Measurements from ENCODE around the gene CRK. TPM values are rescaled to one million over a fixed set of nuclear protein-coding genes. Genes with fewer than 3 reads are reported as not detected.

Gene CRK
- total RNA-seq = 55.8 and 57.1 TPM in 2 replicates
- long read RNA-seq, transcript CRK-202 (3 exons, 3,675 nt) = major isoform, 9 of 37 reads
- long read RNA-seq, transcript CRK-201 (3 exons, 3,880 nt) = minor isoform, 7 of 37 reads
- long read RNA-seq, partial matches to known transcripts = 8 of 37 reads
- long read RNA-seq, other reads (novel, unspliced or antisense) = 13 of 37 reads

GRCh38 chr17:1455797-1456599, at the start of gene CRK:
Gene CRK (minus strand): TSS chr17:1456232. CDS start chr17:1456117, 115 bp downstream.
- no peak for TF ChIP-seq CTCF (IDR thresholded peaks at IDR 0.05)
- peak; percentile 100 for DNase-seq (ENCODE audit: extremely low spot score, unreplicated experiment)
- H3K27me3 Mint-ChIP-seq (ENCODE audit: unreplicated experiment) = no peaks in the 10 kb centered on the region
- H3K27ac Mint-ChIP-seq (ENCODE audit: unreplicated experiment) = peak within 1 kb of the TSS; percentile 91
- H3K4me3 Mint-ChIP-seq (ENCODE audit: unreplicated experiment) = peak within 1 kb of the TSS; percentile 92
- peaks cover 43% of the 10 kb centered on the region for H3K4me1 Mint-ChIP-seq (ENCODE audit: unreplicated experiment)
- H3K9me3 Mint-ChIP-seq (ENCODE audit: unreplicated experiment) = no peaks in the 10 kb centered on the region
- H3K36me3 Mint-ChIP-seq (ENCODE audit: unreplicated experiment) = no peaks in the 10 kb centered on the region

DNA sequence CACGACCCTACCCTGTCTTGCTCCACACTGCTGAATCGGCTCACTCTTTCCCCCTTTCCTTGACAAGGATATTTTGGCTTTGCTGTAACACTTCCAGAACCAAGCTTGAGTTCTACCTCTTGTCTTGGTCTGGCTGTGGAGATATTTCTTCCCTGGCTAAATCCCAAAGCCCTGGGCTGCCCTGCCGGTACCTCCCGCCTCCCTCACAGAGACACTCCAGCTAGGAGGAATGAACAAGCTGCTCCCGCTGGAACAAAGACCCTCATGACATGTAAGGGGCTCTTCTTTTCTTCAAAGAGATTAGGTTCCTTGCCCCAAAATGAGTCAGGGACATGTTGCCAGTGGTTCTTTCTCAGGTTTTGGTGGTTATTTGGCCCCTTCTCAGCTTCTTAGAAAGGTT, 49.6 kb upstream of the CRK start:
- DNase-seq (ENCODE audit: extremely low spot score, unreplicated experiment) = no peak
- Mint-ChIP-seq H3K36me3 (ENCODE audit: unreplicated experiment) (peaks cover 24% of the 10 kb centered on the region), H3K9me3 (ENCODE audit: unreplicated experiment) (no peaks in the 10 kb centered on the region), H3K27me3 (ENCODE audit: unreplicated experiment) (no peaks in the 10 kb centered on the region), H3K27ac (ENCODE audit: unreplicated experiment) (peak overlapping the region; percentile 52), H3K4me1 (ENCODE audit: unreplicated experiment) (peaks cover 5% of the 10 kb centered on the region), H3K4me3 (ENCODE audit: unreplicated experiment) (no peak overlapping the region)
- TF ChIP-seq CTCF (IDR thresholded peaks at IDR 0.05) = no peak

- TF ChIP-seq CTCF (IDR thresholded peaks at IDR 0.05) = no peak
- H3K4me1 Mint-ChIP-seq (ENCODE audit: unreplicated experiment) = peaks cover 5% of the 10 kb centered on the region
- no peak overlapping the region for H3K4me3 Mint-ChIP-seq (ENCODE audit: unreplicated experiment)
- DNase-seq (ENCODE audit: extremely low spot score, unreplicated experiment) = no peak
- H3K27me3 Mint-ChIP-seq (ENCODE audit: unreplicated experiment) = no peaks in the 10 kb centered on the region
- no peak overlapping the region for H3K27ac Mint-ChIP-seq (ENCODE audit: unreplicated experiment)
- no peaks in the 10 kb centered on the region for H3K9me3 Mint-ChIP-seq (ENCODE audit: unreplicated experiment)
- H3K36me3 Mint-ChIP-seq (ENCODE audit: unreplicated experiment) = peaks cover 24% of the 10 kb centered on the region
Observed at GRCh38 chr17:1504866-1505265, 48.8 kb upstream of the CRK start.

DNA sequence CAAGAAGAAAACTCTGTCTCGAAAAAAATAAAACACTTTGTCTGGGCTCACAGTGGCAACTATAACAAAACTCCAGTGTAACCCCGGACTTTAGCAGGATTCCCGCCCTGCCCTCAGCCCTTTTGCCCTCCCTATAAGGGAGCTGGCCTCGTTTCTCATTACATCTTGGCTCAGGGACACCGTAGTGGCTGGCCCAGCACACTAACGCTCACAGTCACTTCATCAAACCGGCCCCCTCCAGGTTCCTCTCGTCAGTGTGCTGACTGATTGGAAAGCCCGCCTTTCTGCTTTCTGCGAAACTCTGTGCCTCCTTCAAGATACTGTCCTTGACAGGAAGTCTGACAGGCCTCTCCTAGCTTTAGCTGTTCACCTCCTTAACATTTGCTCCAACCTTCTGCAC, 47.7 kb upstream of the CRK start:
- no peaks in the 10 kb centered on the region for H3K9me3 Mint-ChIP-seq (ENCODE audit: unreplicated experiment)
- TF ChIP-seq CTCF (IDR thresholded peaks at IDR 0.05) = no peak
- DNase-seq (ENCODE audit: extremely low spot score, unreplicated experiment) = no peak
- no peaks in the 10 kb centered on the region for H3K27me3 Mint-ChIP-seq (ENCODE audit: unreplicated experiment)
- H3K4me3 Mint-ChIP-seq (ENCODE audit: unreplicated experiment) = no peak overlapping the region
- H3K36me3 Mint-ChIP-seq (ENCODE audit: unreplicated experiment) = peaks cover 20% of the 10 kb centered on the region
- H3K27ac Mint-ChIP-seq (ENCODE audit: unreplicated experiment) = no peak overlapping the region
- peaks cover 5% of the 10 kb centered on the region for H3K4me1 Mint-ChIP-seq (ENCODE audit: unreplicated experiment)

DNA sequence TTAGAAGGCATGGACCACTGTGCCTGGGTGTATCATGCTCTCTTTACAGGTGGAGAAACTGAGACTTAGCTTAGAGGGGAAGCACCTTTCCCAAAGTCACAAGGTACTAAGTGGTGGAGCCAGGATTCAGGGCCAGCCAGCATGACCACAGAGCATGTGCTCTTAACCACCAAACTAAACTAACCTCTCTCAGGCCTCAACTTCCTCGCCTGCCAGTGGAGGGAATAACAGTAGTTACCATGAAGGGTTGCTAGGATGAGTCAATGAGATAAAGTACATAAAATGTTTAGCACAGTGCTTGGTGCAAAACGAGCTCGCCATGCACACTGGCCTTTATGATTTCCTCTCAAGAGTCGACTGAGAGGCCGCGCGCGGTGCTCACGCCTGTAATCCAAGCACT, 42.8 kb upstream of the CRK start:
- Mint-ChIP-seq H3K27me3 (ENCODE audit: unreplicated experiment) (no peaks in the 10 kb centered on the region), H3K9me3 (ENCODE audit: unreplicated experiment) (no peaks in the 10 kb centered on the region), H3K36me3 (ENCODE audit: unreplicated experiment) (no peaks in the 10 kb centered on the region), H3K4me1 (ENCODE audit: unreplicated experiment) (peaks cover 8% of the 10 kb centered on the region), H3K27ac (ENCODE audit: unreplicated experiment) (no peak overlapping the region), H3K4me3 (ENCODE audit: unreplicated experiment) (no peak overlapping the region)
- no peak for TF ChIP-seq CTCF (IDR thresholded peaks at IDR 0.05)
- DNase-seq (ENCODE audit: extremely low spot score, unreplicated experiment) = no peak
